GM23248 (cell line): ENCODE measurements around the gene MTFMT. TPM values are rescaled to one million over a fixed set of nuclear protein-coding genes. Genes with fewer than 3 reads are reported as not detected.
"Not testable (repeated sequence)": the region's sequence is repeated elsewhere in the genome, so short reads cannot be mapped to it uniquely, and the experiment has no call there.

ENCODE experiments used
- DNase-seq: peaks from one replicate; pipeline ENCODE4 v3.0.0-alpha.2; 2015
- H2AFZ ChIP-seq: fragments of 200-600 bp; sonication (generic); 2 replicates; pipeline ENCODE4 v1.6.1; 2016; ENCODE audit warnings: antibody characterized with exemption
- H3F3A ChIP-seq: fragments of 200-600 bp; sonication (generic); 2 replicates; pipeline ENCODE4 v1.6.1; 2016; ENCODE audit warnings: mild to moderate bottlenecking, antibody characterized with exemption, mixed run types; ENCODE audit not compliant: insufficient read depth
- H3K27ac ChIP-seq: fragments of 200-600 bp; sonication (generic); 2 replicates; pipeline ENCODE4 v1.5.1; 2016; ENCODE audit warnings: mild to moderate bottlenecking
- H3K27me3 ChIP-seq: fragments of 200-600 bp; sonication (generic); replicated peaks from 2 replicates; pipeline ENCODE4 v1.6.1; 2016; ENCODE audit warnings: mild to moderate bottlenecking; ENCODE audit not compliant: insufficient read depth
- H3K36me3 ChIP-seq: fragments of 200-600 bp; sonication (generic); 2 replicates; pipeline ENCODE4 v1.6.1; 2016; ENCODE audit warnings: low read depth, mild to moderate bottlenecking
- H3K4me1 ChIP-seq: fragments of 200-600 bp; sonication (generic); 2 replicates; pipeline ENCODE4 v1.6.1; 2016; ENCODE audit warnings: mild to moderate bottlenecking; ENCODE audit not compliant: insufficient read depth
- H3K4me2 ChIP-seq: fragments of 200-600 bp; sonication (generic); one replicate; pipeline ENCODE4 v1.6.1; 2016; ENCODE audit warnings: mild to moderate bottlenecking; ENCODE audit not compliant: unreplicated experiment
- H3K4me3 ChIP-seq: fragments of 200-600 bp; sonication (generic); 2 replicates; pipeline ENCODE4 v1.5.1; 2016; ENCODE audit warnings: mild to moderate bottlenecking
- H3K79me2 ChIP-seq: fragments of 200-600 bp; sonication (generic); 2 replicates; pipeline ENCODE4 v1.6.1; 2016; ENCODE audit warnings: mild to moderate bottlenecking; ENCODE audit not compliant: insufficient read depth
- H3K9ac ChIP-seq: fragments of 200-600 bp; sonication (generic); 2 replicates; pipeline ENCODE4 v1.6.1; 2016; ENCODE audit warnings: mild to moderate bottlenecking
- H3K9me2 ChIP-seq: fragments of 200-600 bp; sonication (generic); 2 replicates; pipeline ENCODE4 v1.6.1; 2016; ENCODE audit warnings: mixed run types, mild to moderate bottlenecking, moderate library complexity; ENCODE audit not compliant: insufficient read depth
- H3K9me3 ChIP-seq: fragments of 200-600 bp; sonication (generic); one replicate; pipeline ENCODE4 v1.6.1; 2017; ENCODE audit warnings: low read depth
- H4K20me1 ChIP-seq: fragments of 200-600 bp; sonication (generic); 2 replicates; pipeline ENCODE4 v1.6.0; 2016; ENCODE audit not compliant: insufficient read depth
- EZH2 ChIP-seq: fragments of 200-600 bp; sonication (generic); IDR thresholded peaks from 2 replicates; pipeline ENCODE4 v1.6.1; 2018; ENCODE audit warnings: antibody characterized with exemption, mild to moderate bottlenecking; ENCODE audit not compliant: insufficient read depth, poor library complexity, severe bottlenecking
- EZH2phosphoT487 ChIP-seq: fragments of 200-600 bp; sonication (generic); IDR thresholded peaks from 2 replicates; pipeline ENCODE4 v1.6.1; 2018; ENCODE audit warnings: antibody characterized with exemption, moderate library complexity, mild to moderate bottlenecking, low read depth; ENCODE audit not compliant: insufficient read depth
- WGBS, 2 experiments: methylation state at CpG; one replicate each; pipeline ENCODE4 v1.1.6; 2015 to 2017; ENCODE audit warnings: low lambda C conversion rate in 2 of 2, low coverage in 1 of 2; ENCODE audit errors: missing lambda C conversion rate in 2 of 2; 5-methylcytosine and 5-hydroxymethylcytosine counted together
- in situ Hi-C: fragments of 300-500 bp; cut with MboI; formaldehyde crosslinking; loops from 2 replicates; pipeline ENCODE4 v1.15.0; 2020
- polyA plus RNA-seq: library from polyadenylated mRNA; unstranded; fragments of >200 nt; fragmentation: Nextera tagmentation; extraction: Ambion mirVana; gene quantifications from 2 replicates; pipeline ENCODE4 v1.2.1, GENCODE V29; 2016
- total RNA-seq: library from RNA; depleted of rRNA; stranded (reverse); fragments of >200 nt; shearing (Covaris generic); gene quantifications from 2 replicates; pipeline ENCODE4 v1.2.3, GENCODE V29; 2014

The MTFMT gene
- total and polyA plus RNA-seq, 2 experiments from 2014 or later, result 23.8 to 25.3 TPM

DNA sequence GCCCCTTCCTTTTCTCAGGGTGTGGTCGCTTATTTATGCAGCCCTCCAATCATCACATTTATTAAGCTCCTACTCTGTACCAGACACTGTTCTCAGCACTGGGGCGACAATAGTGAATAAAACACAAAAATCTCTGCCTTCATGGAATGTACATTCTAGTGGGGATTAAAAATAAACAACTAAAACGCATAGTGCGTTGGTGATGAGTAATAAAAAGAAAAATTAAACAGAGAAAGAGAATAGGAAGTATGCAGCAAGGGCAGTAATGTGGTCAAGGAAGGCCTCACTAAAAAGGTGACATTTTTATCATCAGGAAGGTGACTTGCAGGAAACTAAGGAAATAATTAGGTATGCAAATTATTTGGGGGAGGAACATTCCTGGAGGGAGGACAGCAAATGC is 20.8 kb upstream of the MTFMT start:
- Histone ChIP-seq H4K20me1 (no peaks in the 10 kb centered on the region), H3K79me2 (no peaks in the 10 kb centered on the region), H2AFZ (no peak overlapping the region), H3K9me3 (no peaks in the 10 kb centered on the region), H3K4me3 (no peak overlapping the region), H3K27ac (no peak overlapping the region), H3K4me1 (peaks cover 4% of the 10 kb centered on the region; the same call in 1 of the 2 replicates), H3K4me2 (no peak overlapping the region), H3F3A (no peaks in the 10 kb centered on the region), H3K27me3 (no peaks in the 10 kb centered on the region), H3K9me2 (no peaks in the 10 kb centered on the region), H3K9ac (no peak overlapping the region), H3K36me3 (no peaks in the 10 kb centered on the region)
- no peak for DNase-seq
- 67 to 83% methylated on average over 4 of the region's 4 CpGs for WGBS, 2 experiments
- TF ChIP-seq EZH2 (no peak), EZH2phosphoT487 (no peak)
- in situ Hi-C loops, result no loop called here

DNA sequence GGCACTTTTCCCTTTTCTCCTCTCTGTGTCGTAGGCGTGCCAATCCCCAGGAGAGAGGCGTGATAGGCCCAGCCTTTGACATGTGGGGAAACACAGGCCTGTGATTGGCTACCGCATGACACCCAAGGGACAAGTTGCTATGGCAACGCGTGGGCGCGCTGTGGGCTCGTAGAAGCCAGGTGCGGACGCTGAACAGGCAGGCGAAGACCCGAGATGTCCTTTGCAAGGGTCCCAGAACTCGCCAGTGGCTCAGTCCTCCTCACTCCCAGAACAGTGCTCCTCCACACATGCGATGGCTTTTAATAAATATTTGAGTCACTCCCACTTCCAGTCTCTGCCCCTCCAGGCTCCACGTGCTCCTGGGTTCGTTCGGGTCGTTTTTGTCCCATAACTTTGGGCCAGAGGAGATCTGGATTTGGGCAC is 20.0 kb upstream of the MTFMT start:
- Histone ChIP-seq H3K9ac (no peak overlapping the region), H2AFZ (peak overlapping the region; percentile 57), H3K9me3 (no peaks in the 10 kb centered on the region), H3K4me3 (peak overlapping the region; percentile 61), H3K4me2 (peak overlapping the region; percentile 43), H3K4me1 (peaks cover 11% of the 10 kb centered on the region; the same call in 1 of the 2 replicates), H3K9me2 (no peaks in the 10 kb centered on the region), H3F3A (peaks cover 5% of the 10 kb centered on the region; the same call in 1 of the 2 replicates), H3K36me3 (no peaks in the 10 kb centered on the region), H3K79me2 (no peaks in the 10 kb centered on the region), H4K20me1 (no peaks in the 10 kb centered on the region), H3K27ac (no peak overlapping the region), H3K27me3 (no peaks in the 10 kb centered on the region)
- WGBS, 2 experiments, result 11 to 12% methylated on average over 19 of the region's 19 CpGs
- TF ChIP-seq EZH2phosphoT487 (no peak), EZH2 (no peak)
- in situ Hi-C loops, result no loop called here
- peak; percentile 93 for DNase-seq

DNA sequence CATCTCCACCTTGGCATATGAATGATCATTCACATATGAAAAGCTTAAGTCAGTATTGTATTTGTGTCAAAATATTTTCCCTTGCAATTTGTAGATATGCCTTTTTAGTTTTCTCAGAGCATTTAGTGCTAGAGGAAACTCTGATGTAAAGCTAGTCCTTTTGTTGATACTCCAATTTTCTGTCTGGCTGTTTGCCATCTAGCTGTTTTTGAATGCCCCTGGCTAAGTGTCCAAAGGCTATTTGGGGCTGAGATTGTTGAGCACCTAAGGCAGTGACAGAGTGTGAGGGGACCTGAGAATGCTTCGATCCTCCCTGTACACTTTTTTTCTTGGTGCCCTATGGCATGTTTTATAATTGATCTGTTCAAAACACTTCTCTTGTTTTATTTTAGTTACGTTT is 18.8 kb upstream of the MTFMT start:
- peaks cover 15% of the 10 kb centered on the region; the same call in 1 of the 2 replicates for H3F3A ChIP-seq
- no peak overlapping the region for H3K4me3 ChIP-seq
- no peaks in the 10 kb centered on the region for H3K79me2 ChIP-seq
- no peaks in the 10 kb centered on the region for H3K36me3 ChIP-seq
- H3K4me1 ChIP-seq, result peaks cover 22% of the 10 kb centered on the region
- H2AFZ ChIP-seq, result no peak overlapping the region
- in situ Hi-C loops, result no loop called here
- H3K9me2 ChIP-seq, result no peaks in the 10 kb centered on the region
- no peak for DNase-seq
- no peak overlapping the region for H3K4me2 ChIP-seq
- H3K9ac ChIP-seq, result no peak overlapping the region
- no peaks in the 10 kb centered on the region for H4K20me1 ChIP-seq
- no peak for TF ChIP-seq EZH2phosphoT487
- no peak for TF ChIP-seq EZH2
- H3K9me3 ChIP-seq, result no peaks in the 10 kb centered on the region
- WGBS, 2 experiments, result 67 to 71% methylated on average over 2 of the region's 2 CpGs
- no peaks in the 10 kb centered on the region for H3K27me3 ChIP-seq
- H3K27ac ChIP-seq, result no peak overlapping the region

DNA sequence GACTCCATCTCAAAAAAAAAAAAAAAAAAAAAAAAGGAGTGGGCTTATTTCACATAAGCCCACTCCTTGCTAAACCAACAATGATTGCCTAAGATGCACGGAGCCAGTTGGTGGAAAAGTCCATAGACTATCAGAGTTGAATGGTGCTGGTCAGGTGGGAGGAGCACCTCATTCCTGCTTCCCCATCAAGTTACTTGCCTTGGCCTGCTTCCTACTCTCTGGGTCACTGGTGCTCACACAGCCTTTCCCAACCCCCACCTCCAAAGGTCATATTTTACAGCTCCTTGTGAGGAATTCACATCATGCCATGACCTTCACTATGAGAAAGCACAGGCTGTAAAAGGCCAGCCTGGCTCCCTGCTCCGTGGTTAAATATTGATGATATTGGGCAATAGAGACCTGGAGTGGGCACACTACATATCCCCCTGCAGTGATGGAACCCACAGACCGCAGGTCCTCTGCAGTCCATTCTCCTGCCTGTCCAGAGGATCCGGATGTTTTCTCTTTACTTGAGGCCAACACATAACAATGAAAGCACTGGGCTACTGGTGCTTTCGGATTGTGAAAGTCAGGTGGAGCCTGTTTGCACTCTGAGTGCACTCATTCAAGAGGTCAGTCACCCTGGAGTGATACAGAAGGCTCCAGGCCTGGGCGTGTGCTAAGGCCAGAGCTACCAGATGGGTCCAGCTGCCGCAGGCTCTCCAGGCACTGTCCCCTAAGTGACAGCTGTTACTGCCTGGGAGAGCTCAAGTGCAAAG is 15.5 kb upstream of the MTFMT start, which contains the start of gene SLC51B:
SLC51B (plus strand) TSS at position 664 of the 758 bp plus-strand sequence. CDS start 4,618 bp downstream, outside the sequence.
- no peaks in the 10 kb centered on the region for H3K9me3 ChIP-seq
- H3K9me2 ChIP-seq, result no peaks in the 10 kb centered on the region
- no peak within 1 kb of the TSS for H2AFZ ChIP-seq
- H3K4me2 ChIP-seq, result no peak within 1 kb of the TSS
- no peak for TF ChIP-seq EZH2
- H3K79me2 ChIP-seq, result no peaks in the 10 kb centered on the region
- 74 to 80% methylated on average over 7 of the region's 7 CpGs for WGBS, 2 experiments
- H4K20me1 ChIP-seq, result no peaks in the 10 kb centered on the region
- H3K27ac ChIP-seq, result peak within 1 kb of the TSS; percentile 44; the same call in 1 of the 2 replicates
- peaks cover 21% of the 10 kb centered on the region; the same call in 1 of the 2 replicates for H3F3A ChIP-seq
- in situ Hi-C loops, result no loop called here
- no peaks in the 10 kb centered on the region for H3K27me3 ChIP-seq
- H3K9ac ChIP-seq, result no peak within 1 kb of the TSS
- peaks cover 29% of the 10 kb centered on the region for H3K4me1 ChIP-seq
- H3K4me3 ChIP-seq, result no peak within 1 kb of the TSS
- H3K36me3 ChIP-seq, result no peaks in the 10 kb centered on the region
- no peak for DNase-seq

DNA sequence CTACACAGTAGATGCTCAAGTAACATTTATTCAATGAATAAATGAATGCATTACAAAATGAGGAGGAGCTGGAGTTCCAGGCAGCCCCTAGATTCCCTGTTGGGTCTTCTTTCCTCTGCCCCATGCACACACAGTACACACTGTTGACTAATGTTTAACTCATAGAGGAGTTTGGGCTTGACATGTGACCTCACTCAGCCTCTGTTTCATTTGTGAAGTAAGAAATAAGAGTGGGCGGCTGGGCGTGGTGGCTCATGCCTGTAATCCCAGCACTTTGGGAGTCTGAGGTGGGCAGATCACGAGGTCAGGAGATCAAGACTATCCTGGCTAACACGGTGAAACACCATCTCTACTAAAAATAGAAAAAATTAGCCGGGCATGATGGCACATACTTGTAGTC is 14.8 kb upstream of the MTFMT start:
- H3K79me2 ChIP-seq, H3K9me3 ChIP-seq, in situ Hi-C loops, H3K27me3 ChIP-seq, H3K9me2 ChIP-seq, H4K20me1 ChIP-seq, H3K36me3 ChIP-seq, H3K9ac ChIP-seq, H2AFZ ChIP-seq, H3K4me2 ChIP-seq, H3K4me3 ChIP-seq: not testable (repeated sequence)
- DNase-seq, result peak; percentile 93
- WGBS, 2 experiments, result 5 to 7% methylated on average over 5 of the region's 5 CpGs
- peak overlapping the region; percentile 44; the same call in 1 of the 2 replicates for H3K27ac ChIP-seq
- peaks cover 25% of the 10 kb centered on the region for H3K4me1 ChIP-seq
- peaks cover 21% of the 10 kb centered on the region; the same call in 1 of the 2 replicates for H3F3A ChIP-seq
